Measurements from ENCODE around the gene PQBP1.
"Not testable (repeated sequence)": the region's sequence is repeated elsewhere in the genome, so short reads cannot be mapped to it uniquely, and the experiment has no call there.

The PQBP1 gene

GRCh38 chrX:48897625-48898306 is at the start of gene PQBP1, which contains the start of gene TIMM17B:
TSS of gene PQBP1 (plus strand) at chrX:48897930. CDS start at chrX:48898510, 580 bp downstream.
TSS of gene TIMM17B (minus strand) at chrX:48897768. CDS start at chrX:48897749, 19 bp downstream.
- peak; percentile 95 for DNase-seq

- DNase-seq = no peak
Measured at GRCh38 chrX:48848847-48849246, 48.9 kb upstream of the PQBP1 start.

GRCh38 chrX:48852857-48853256 is 44.9 kb upstream of the PQBP1 start:
- DNase-seq = no peak

- DNase-seq = not testable (repeated sequence)
Measured at GRCh38 chrX:48853494-48853893, 44.2 kb upstream of the PQBP1 start.

- DNase-seq = not testable (repeated sequence)
Measured at GRCh38 chrX:48854121-48854804, 43.5 kb upstream of the PQBP1 start.

GRCh38 chrX:48854898-48855297 is 42.8 kb upstream of the PQBP1 start:
- no peak for DNase-seq

GRCh38 chrX:48864210-48864609 is 33.5 kb upstream of the PQBP1 start:
- DNase-seq = no peak

- not testable (repeated sequence) for DNase-seq
Measured at GRCh38 chrX:48872017-48872416, 25.7 kb upstream of the PQBP1 start.

- not testable (repeated sequence) for DNase-seq
Measured at GRCh38 chrX:48876944-48877343, 20.8 kb upstream of the PQBP1 start.

GRCh38 chrX:48883729-48884128 is 14.0 kb upstream of the PQBP1 start:
- DNase-seq = no peak

- not testable (repeated sequence) for DNase-seq
Measured at GRCh38 chrX:48886586-48886985, 11.1 kb upstream of the PQBP1 start.

- no peak for DNase-seq
Measured at GRCh38 chrX:48890296-48890925, 7.3 kb upstream of the PQBP1 start.

- DNase-seq = no peak
Measured at GRCh38 chrX:48890934-48891401, 6.8 kb upstream of the PQBP1 start.

- peak; percentile 65 for DNase-seq
Measured at GRCh38 chrX:48891402-48892288, 6.1 kb upstream of the PQBP1 start.

GRCh38 chrX:48892896-48893295 is 4.8 kb upstream of the PQBP1 start:
- no peak for DNase-seq

- no peak for DNase-seq
Measured at GRCh38 chrX:48893556-48894348, 4.0 kb upstream of the PQBP1 start.

- DNase-seq = no peak
Measured at GRCh38 chrX:48894891-48895290, 2.8 kb upstream of the PQBP1 start.

- DNase-seq = no peak
Measured at GRCh38 chrX:48896611-48897011, 1.1 kb upstream of the PQBP1 start.

GRCh38 chrX:48897157-48897624 is 539 bp upstream of the PQBP1 start:
- DNase-seq = peak; percentile 61

- no peak for DNase-seq
Measured at GRCh38 chrX:48899078-48899410, 1.3 kb downstream of the PQBP1 start.

- DNase-seq = no peak
Measured at GRCh38 chrX:48901069-48901468, 3.3 kb downstream of the PQBP1 start.

GRCh38 chrX:48902135-48902534 is 4.4 kb downstream of the PQBP1 start:
- DNase-seq = no peak
